ENCODE results near the gene DUSP8. TPM values are rescaled to one million over a fixed set of nuclear protein-coding genes. Genes with fewer than 3 reads are reported as not detected.

Gene DUSP8
- total RNA-seq, 1 donor from 2014 or later, result 123 TPM

DNA sequence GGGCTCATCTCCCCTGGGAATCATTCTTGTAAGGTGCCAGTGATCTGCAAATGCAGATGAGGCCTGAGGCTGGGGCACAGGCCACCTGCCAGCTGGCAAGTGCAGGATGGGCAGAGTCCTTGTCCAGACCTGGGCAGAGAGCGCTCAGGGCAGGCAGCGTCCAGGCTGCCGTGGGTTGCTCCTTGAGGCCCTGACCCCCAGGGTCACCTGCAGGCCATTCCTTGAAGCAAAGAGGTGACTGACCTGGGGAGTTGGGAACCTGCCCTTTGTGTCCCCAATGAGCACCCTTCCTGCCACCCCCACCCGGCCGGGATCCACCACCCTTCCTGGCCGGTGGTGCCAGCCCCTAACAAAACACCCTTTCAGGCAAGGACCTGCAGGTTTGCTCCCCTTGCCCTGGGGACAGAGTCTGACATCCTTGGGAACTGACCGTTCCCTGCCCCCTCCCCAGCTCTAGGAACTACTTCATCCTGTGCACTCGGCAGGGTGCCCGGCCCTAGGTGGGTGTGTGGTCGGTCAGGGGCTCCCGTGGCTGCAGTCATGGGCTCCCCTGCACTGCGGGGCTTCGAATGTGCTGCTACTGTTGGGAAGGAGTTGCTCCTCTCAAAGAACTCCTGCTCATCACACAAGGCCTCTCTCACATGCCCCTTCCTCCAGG, 28.3 kb downstream of the DUSP8 start:
- Mint-ChIP-seq H3K27me3 (ENCODE audit: unreplicated experiment) (peaks cover 6% of the 10 kb centered on the region), H3K4me1 (ENCODE audit: low read depth, unreplicated experiment) (no peaks in the 10 kb centered on the region)
- TF ChIP-seq CTCF (IDR thresholded peaks at IDR 0.05; ENCODE audit: partially characterized antibody, unreplicated experiment), result no peak

GRCh38 chr11:1542267-1542666, 29.8 kb downstream of the DUSP8 start:
- Mint-ChIP-seq H3K36me3 (ENCODE audit: unreplicated experiment) (no peaks in the 10 kb centered on the region), H3K27me3 (ENCODE audit: unreplicated experiment) (peaks cover 6% of the 10 kb centered on the region), H3K27ac (ENCODE audit: unreplicated experiment) (no peak overlapping the region), H3K4me3 (ENCODE audit: unreplicated experiment) (no peak overlapping the region), H3K9me3 (ENCODE audit: unreplicated experiment) (peaks cover 2% of the 10 kb centered on the region), H3K4me1 (ENCODE audit: low read depth, unreplicated experiment) (no peaks in the 10 kb centered on the region)
- DNase-seq, result peak; percentile 12
- TF ChIP-seq CTCF (IDR thresholded peaks at IDR 0.05; ENCODE audit: partially characterized antibody, unreplicated experiment), result no peak

More for the DNA sequence above, 28.3 kb downstream of the DUSP8 start:
- DNase-seq, result peak; percentile 18
- Mint-ChIP-seq H3K27ac (ENCODE audit: unreplicated experiment) (no peak overlapping the region), H3K4me3 (ENCODE audit: unreplicated experiment) (no peak overlapping the region), H3K9me3 (ENCODE audit: unreplicated experiment) (no peaks in the 10 kb centered on the region), H3K36me3 (ENCODE audit: unreplicated experiment) (no peaks in the 10 kb centered on the region)

DNA sequence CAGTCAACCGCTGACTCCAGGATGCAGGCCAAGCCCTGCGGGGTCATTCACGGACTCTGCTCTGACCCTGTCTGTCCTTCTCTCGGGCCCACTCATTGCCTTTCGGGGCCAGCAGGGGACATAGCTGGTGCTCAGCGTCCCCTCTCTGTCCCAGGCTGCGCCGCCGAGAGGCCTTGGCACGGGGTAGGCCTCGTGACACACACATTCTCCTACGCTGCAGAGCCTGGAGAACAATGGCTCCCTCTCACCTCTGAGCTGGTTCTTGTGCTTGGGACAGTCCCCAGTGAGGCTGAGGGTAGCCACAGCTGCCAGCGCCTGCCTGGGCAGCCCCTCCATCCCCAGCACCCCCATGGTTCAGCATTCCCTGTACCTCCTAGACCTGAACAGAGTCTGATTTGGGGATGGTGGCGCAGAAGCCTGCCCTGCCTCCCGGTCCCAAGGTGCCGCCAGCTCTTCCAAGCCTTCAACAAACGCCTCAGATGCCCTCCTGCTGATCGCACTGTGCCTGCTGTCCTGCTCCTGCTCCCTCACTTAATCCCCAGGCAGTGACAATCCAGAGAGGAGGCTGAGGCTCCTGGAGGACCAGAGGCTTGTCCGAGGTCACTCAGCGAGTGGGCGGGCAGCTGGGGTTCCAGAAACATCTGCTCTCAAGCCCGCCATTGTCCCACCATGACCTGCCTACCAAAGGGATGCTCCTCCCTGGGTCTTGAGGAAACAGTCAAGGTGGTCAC, 30.4 kb downstream of the DUSP8 start:
- no peak for TF ChIP-seq CTCF (IDR thresholded peaks at IDR 0.05; ENCODE audit: partially characterized antibody, unreplicated experiment)
- Mint-ChIP-seq H3K27me3 (ENCODE audit: unreplicated experiment) (peaks cover 6% of the 10 kb centered on the region), H3K27ac (ENCODE audit: unreplicated experiment) (no peak overlapping the region)

GRCh38 chr11:1540074-1540473, 32.0 kb downstream of the DUSP8 start:
- Mint-ChIP-seq H3K36me3 (ENCODE audit: unreplicated experiment) (no peaks in the 10 kb centered on the region), H3K27ac (ENCODE audit: unreplicated experiment) (no peak overlapping the region), H3K27me3 (ENCODE audit: unreplicated experiment) (peaks cover 3% of the 10 kb centered on the region), H3K4me3 (ENCODE audit: unreplicated experiment) (no peak overlapping the region), H3K9me3 (ENCODE audit: unreplicated experiment) (peaks cover 2% of the 10 kb centered on the region), H3K4me1 (ENCODE audit: low read depth, unreplicated experiment) (peaks cover under 1% of the 10 kb centered on the region)
- DNase-seq, result no peak
- TF ChIP-seq CTCF (IDR thresholded peaks at IDR 0.05; ENCODE audit: partially characterized antibody, unreplicated experiment), result no peak

More for the DNA sequence above, 30.4 kb downstream of the DUSP8 start:
- Mint-ChIP-seq H3K4me3 (ENCODE audit: unreplicated experiment) (no peak overlapping the region), H3K4me1 (ENCODE audit: low read depth, unreplicated experiment) (no peaks in the 10 kb centered on the region), H3K36me3 (ENCODE audit: unreplicated experiment) (no peaks in the 10 kb centered on the region), H3K9me3 (ENCODE audit: unreplicated experiment) (peaks cover 2% of the 10 kb centered on the region)
- peak; percentile 12 for DNase-seq

DNA sequence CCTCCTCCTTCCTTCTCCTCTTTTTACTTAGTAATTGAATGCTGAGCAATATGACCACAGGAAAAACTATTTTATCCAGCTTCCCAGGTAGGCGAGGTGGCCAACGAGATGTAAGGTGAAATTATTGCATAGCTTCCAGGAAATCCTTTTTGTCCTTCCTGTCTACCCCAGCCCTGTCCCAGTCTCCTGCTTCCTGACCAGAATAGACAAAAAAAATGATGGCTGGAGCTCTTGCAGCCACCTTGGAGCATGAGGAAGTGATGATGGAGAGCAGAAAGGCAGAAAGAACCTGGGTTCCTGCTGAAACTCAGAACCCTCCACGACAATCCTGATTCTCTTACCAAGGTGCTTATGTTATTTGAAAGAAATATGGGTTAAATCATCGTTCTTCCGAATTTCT, 33.9 kb downstream of the DUSP8 start:
- Mint-ChIP-seq H3K4me1 (ENCODE audit: low read depth, unreplicated experiment) (peaks cover 9% of the 10 kb centered on the region), H3K27ac (ENCODE audit: unreplicated experiment) (no peak overlapping the region), H3K36me3 (ENCODE audit: unreplicated experiment) (no peaks in the 10 kb centered on the region), H3K4me3 (ENCODE audit: unreplicated experiment) (no peak overlapping the region), H3K27me3 (ENCODE audit: unreplicated experiment) (peaks cover 4% of the 10 kb centered on the region), H3K9me3 (ENCODE audit: unreplicated experiment) (peaks cover 2% of the 10 kb centered on the region)
- no peak for TF ChIP-seq CTCF (IDR thresholded peaks at IDR 0.05; ENCODE audit: partially characterized antibody, unreplicated experiment)
- no peak for DNase-seq

Measured in glutamatergic neuron (in vitro differentiated cells).